Cardiac fibroblast (primary cell): ENCODE measurements around the gene CYP4X1.
"Not testable (repeated sequence)": the region's sequence is repeated elsewhere in the genome, so short reads cannot be mapped to it uniquely, and the experiment has no call there.

Source experiments
- DNase-seq, 2 donors: peaks; one replicate each; pipeline versions ENCODE4 v3.0.0 to v3.0.0-alpha.2; 2010; ENCODE audit warnings: low read depth in 2 of 2
- H3K4me3 ChIP-seq, 2 donors: replicated peaks in 1 of 2; 1 replicate in 1 of 2; 2 replicates in 1 of 2; pipeline ENCODE4 v1.5.1; 2011; ENCODE audit warnings: low read depth in 2 of 2, low read length in 2 of 2, mild to moderate bottlenecking in 2 of 2, moderate library complexity in 1 of 2
- CTCF ChIP-seq: IDR thresholded peaks from one replicate; pipeline ENCODE4 v1.5.1; 2011; ENCODE audit warnings: low read depth, mild to moderate bottlenecking, low read length, inconsistent platforms

CYP4X1 gene

GRCh38 chr1:47002211-47002610 is 21.3 kb upstream of the CYP4X1 start:
- peak; percentile 28 for TF ChIP-seq CTCF
- H3K4me3 ChIP-seq, result no peak overlapping the region
- DNase-seq, result no peak

GRCh38 chr1:47003896-47004403 is 19.5 kb upstream of the CYP4X1 start:
- no peak for TF ChIP-seq CTCF

DNA sequence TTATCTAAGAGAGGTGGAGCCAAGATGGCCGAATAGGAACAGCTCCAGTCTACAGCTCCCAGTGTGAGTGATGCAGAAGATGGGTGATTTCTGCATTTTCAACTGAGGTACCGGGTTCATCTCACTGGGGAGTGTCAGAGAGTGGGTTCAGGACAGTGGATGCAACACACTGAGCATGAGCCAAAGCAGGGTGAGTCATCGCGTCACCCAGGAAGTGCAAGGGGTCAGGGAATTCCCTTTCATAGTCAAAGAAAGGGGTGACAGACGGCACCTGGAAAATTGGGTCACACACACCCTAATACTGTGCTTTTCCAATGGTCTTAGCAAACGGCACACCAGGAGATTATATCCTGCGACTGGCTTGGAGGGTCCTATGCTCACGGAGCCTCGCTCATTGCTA is 17.0 kb upstream of the CYP4X1 start:
- DNase-seq, H3K4me3 ChIP-seq: not testable (repeated sequence)

More at GRCh38 chr1:47003896-47004403, 19.5 kb upstream of the CYP4X1 start:
- no peak overlapping the region for H3K4me3 ChIP-seq
- DNase-seq, result no peak

DNA sequence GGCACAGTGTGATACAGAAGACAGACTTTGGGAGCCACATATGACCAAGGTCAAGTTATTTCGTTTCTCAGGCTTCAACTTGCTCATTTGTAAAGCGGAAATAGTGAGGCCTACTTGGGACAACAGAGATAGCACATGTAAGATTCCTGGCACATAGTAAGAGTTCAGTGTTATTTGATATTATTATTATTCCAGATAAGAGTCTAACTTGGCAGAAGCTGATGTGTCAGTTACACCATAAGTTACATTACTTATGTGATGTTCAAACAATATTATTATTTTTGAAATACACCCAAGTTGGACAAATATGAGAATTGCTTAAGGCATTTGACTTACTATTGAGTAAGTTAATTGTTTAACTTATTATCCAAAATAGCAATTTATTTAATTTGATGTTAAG is 10.2 kb upstream of the CYP4X1 start:
- no peak overlapping the region for H3K4me3 ChIP-seq
- DNase-seq, result peak; percentile 18 to 88
- TF ChIP-seq CTCF, result no peak

- H3K4me3 ChIP-seq, result no peak overlapping the region
- no peak for TF ChIP-seq CTCF
- peak in 1 of 2 donors; percentile 50 for DNase-seq
Measured at GRCh38 chr1:47021070-47021469, 2.4 kb upstream of the CYP4X1 start.

DNA sequence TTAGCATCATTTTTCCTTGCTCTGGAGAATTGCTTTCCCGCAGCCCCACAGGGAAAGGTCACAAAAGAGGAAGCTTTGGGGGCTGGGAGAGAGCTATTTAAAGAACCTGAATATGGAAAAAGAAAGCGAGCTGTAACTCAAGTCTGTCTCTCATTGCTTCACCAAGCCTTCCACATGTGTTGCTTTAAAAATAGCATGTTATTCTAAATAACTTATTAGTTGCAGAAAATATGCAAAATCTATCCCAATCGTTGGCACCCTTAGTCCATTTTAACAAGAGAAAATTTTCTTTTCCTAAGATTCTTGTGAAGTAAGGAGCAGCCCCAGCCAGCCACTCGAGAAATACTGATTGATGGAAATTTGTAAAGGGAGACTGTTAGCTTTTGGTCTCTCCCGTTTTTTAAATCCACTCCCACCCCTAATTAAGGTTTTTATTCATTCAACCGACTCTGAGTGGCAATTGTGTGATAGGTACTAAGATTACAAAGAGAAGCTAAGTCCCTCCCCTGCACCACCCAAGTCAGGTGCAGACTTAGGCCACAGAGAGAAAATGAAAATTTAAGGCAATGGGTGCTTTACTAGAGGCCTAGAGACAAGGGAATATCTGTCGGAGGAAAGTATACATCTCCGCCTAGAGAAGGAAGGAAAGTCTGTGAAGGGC is 802 bp downstream of the CYP4X1 start:
- peak in 1 of 2 donors; percentile 62 for DNase-seq
- peak overlapping the region in 1 of 2 donors; percentile 55 for H3K4me3 ChIP-seq
- no peak for TF ChIP-seq CTCF

- DNase-seq, result peak; percentile 33 to 56
- no peak for TF ChIP-seq CTCF
- no peak overlapping the region for H3K4me3 ChIP-seq
Measured at GRCh38 chr1:47030170-47030805, 6.8 kb downstream of the CYP4X1 start.
